ENCODE data around the gene FAM117A.

FAM117A gene

GRCh38 chr17:49717371-49717861 is 46.5 kb downstream of the FAM117A start:
- H3K27ac Mint-ChIP-seq, result peak overlapping the region; percentile 99
- no peaks in the 10 kb centered on the region for H3K27me3 Mint-ChIP-seq

GRCh38 chr17:49716668-49717364 is 47.1 kb downstream of the FAM117A start:
- Mint-ChIP-seq H3K4me3 (peak overlapping the region; percentile 81), H3K27me3 (no peaks in the 10 kb centered on the region), H3K27ac (peak overlapping the region; percentile 99), H3K36me3 (ENCODE audit: low read depth) (peaks cover 52% of the 10 kb centered on the region), H3K4me1 (ENCODE audit: low read depth) (peaks cover 47% of the 10 kb centered on the region), H3K9me3 (no peaks in the 10 kb centered on the region)

More at GRCh38 chr17:49717371-49717861, 46.5 kb downstream of the FAM117A start:
- no peaks in the 10 kb centered on the region for H3K9me3 Mint-ChIP-seq
- H3K4me3 Mint-ChIP-seq, result peak overlapping the region; percentile 68
- peaks cover 47% of the 10 kb centered on the region for H3K4me1 Mint-ChIP-seq (ENCODE audit: low read depth)
- peaks cover 54% of the 10 kb centered on the region for H3K36me3 Mint-ChIP-seq (ENCODE audit: low read depth)

GRCh38 chr17:49715717-49716279 is 48.1 kb downstream of the FAM117A start:
- H3K36me3 Mint-ChIP-seq (ENCODE audit: low read depth), result peaks cover 54% of the 10 kb centered on the region
- H3K4me1 Mint-ChIP-seq (ENCODE audit: low read depth), result peaks cover 47% of the 10 kb centered on the region
- H3K9me3 Mint-ChIP-seq, result no peaks in the 10 kb centered on the region
- H3K27ac Mint-ChIP-seq, result peak overlapping the region; percentile 99
- no peaks in the 10 kb centered on the region for H3K27me3 Mint-ChIP-seq
- peak overlapping the region; percentile 81 for H3K4me3 Mint-ChIP-seq

- H3K4me3 Mint-ChIP-seq, result peak overlapping the region; percentile 81
- peaks cover 48% of the 10 kb centered on the region for H3K4me1 Mint-ChIP-seq (ENCODE audit: low read depth)
- peaks cover 57% of the 10 kb centered on the region for H3K36me3 Mint-ChIP-seq (ENCODE audit: low read depth)
- H3K9me3 Mint-ChIP-seq, result no peaks in the 10 kb centered on the region
- no peaks in the 10 kb centered on the region for H3K27me3 Mint-ChIP-seq
- peak overlapping the region; percentile 99 for H3K27ac Mint-ChIP-seq
These were observed 48.7 kb downstream of the FAM117A start for GRCh38 chr17:49715216-49715615.

GRCh38 chr17:49708515-49709183 is 55.3 kb downstream of the FAM117A start:
- Mint-ChIP-seq H3K27ac (peak overlapping the region; percentile 98), H3K27me3 (no peaks in the 10 kb centered on the region), H3K4me3 (peak overlapping the region; percentile 94), H3K36me3 (ENCODE audit: low read depth) (peaks cover 47% of the 10 kb centered on the region), H3K4me1 (ENCODE audit: low read depth) (peaks cover 48% of the 10 kb centered on the region), H3K9me3 (no peaks in the 10 kb centered on the region)

- peaks cover 51% of the 10 kb centered on the region for H3K36me3 Mint-ChIP-seq (ENCODE audit: low read depth)
- H3K4me1 Mint-ChIP-seq (ENCODE audit: low read depth), result peaks cover 47% of the 10 kb centered on the region
- no peaks in the 10 kb centered on the region for H3K27me3 Mint-ChIP-seq
- H3K4me3 Mint-ChIP-seq, result peak within 1 kb of the TSS; percentile 94
- no peaks in the 10 kb centered on the region for H3K9me3 Mint-ChIP-seq
- peak within 1 kb of the TSS; percentile 98 for H3K27ac Mint-ChIP-seq
These were observed 56.1 kb downstream of the FAM117A start, which contains the start of gene SLC35B1 for GRCh38 chr17:49707608-49708514. TSS of gene SLC35B1 (minus strand) at chr17:49707964. CDS start at chr17:49707833, 131 bp downstream.

GRCh38 chr17:49707246-49707607 is 56.7 kb downstream of the FAM117A start:
- Mint-ChIP-seq H3K4me3 (peak overlapping the region; percentile 94), H3K9me3 (no peaks in the 10 kb centered on the region), H3K27me3 (no peaks in the 10 kb centered on the region), H3K27ac (peak overlapping the region; percentile 98), H3K36me3 (ENCODE audit: low read depth) (peaks cover 51% of the 10 kb centered on the region), H3K4me1 (ENCODE audit: low read depth) (peaks cover 47% of the 10 kb centered on the region)

GRCh38 chr17:49705254-49705653 is 58.7 kb downstream of the FAM117A start:
- H3K27ac Mint-ChIP-seq, result peak overlapping the region; percentile 63
- peak overlapping the region; percentile 47 for H3K4me3 Mint-ChIP-seq
- peaks cover 52% of the 10 kb centered on the region for H3K36me3 Mint-ChIP-seq (ENCODE audit: low read depth)
- H3K27me3 Mint-ChIP-seq, result no peaks in the 10 kb centered on the region
- H3K4me1 Mint-ChIP-seq (ENCODE audit: low read depth), result peaks cover 46% of the 10 kb centered on the region
- H3K9me3 Mint-ChIP-seq, result no peaks in the 10 kb centered on the region

- H3K4me3 Mint-ChIP-seq, result no peak overlapping the region
- no peaks in the 10 kb centered on the region for H3K9me3 Mint-ChIP-seq
- peak overlapping the region; percentile 41 for H3K27ac Mint-ChIP-seq
- peaks cover 54% of the 10 kb centered on the region for H3K36me3 Mint-ChIP-seq (ENCODE audit: low read depth)
- no peaks in the 10 kb centered on the region for H3K27me3 Mint-ChIP-seq
- peaks cover 37% of the 10 kb centered on the region for H3K4me1 Mint-ChIP-seq (ENCODE audit: low read depth)
These were observed 60.2 kb downstream of the FAM117A start for GRCh38 chr17:49703557-49704277.

GRCh38 chr17:49700960-49701359 is 63.0 kb downstream of the FAM117A start:
- Mint-ChIP-seq H3K9me3 (no peaks in the 10 kb centered on the region), H3K4me3 (no peak overlapping the region), H3K27ac (no peak overlapping the region), H3K4me1 (ENCODE audit: low read depth) (peaks cover 25% of the 10 kb centered on the region), H3K36me3 (ENCODE audit: low read depth) (peaks cover 48% of the 10 kb centered on the region), H3K27me3 (no peaks in the 10 kb centered on the region)

- Mint-ChIP-seq H3K36me3 (ENCODE audit: low read depth) (peaks cover 40% of the 10 kb centered on the region), H3K4me3 (no peak overlapping the region), H3K9me3 (no peaks in the 10 kb centered on the region), H3K27me3 (no peaks in the 10 kb centered on the region), H3K4me1 (ENCODE audit: low read depth) (peaks cover 25% of the 10 kb centered on the region), H3K27ac (no peak overlapping the region)
These were observed 63.9 kb downstream of the FAM117A start for GRCh38 chr17:49699966-49700575.

- no peak overlapping the region for H3K4me3 Mint-ChIP-seq
- H3K4me1 Mint-ChIP-seq (ENCODE audit: low read depth), result peaks cover 29% of the 10 kb centered on the region
- H3K27ac Mint-ChIP-seq, result no peak overlapping the region
- H3K36me3 Mint-ChIP-seq (ENCODE audit: low read depth), result peaks cover 24% of the 10 kb centered on the region
- no peaks in the 10 kb centered on the region for H3K27me3 Mint-ChIP-seq
- H3K9me3 Mint-ChIP-seq, result no peaks in the 10 kb centered on the region
These were observed 65.9 kb downstream of the FAM117A start for GRCh38 chr17:49698005-49698404.

- H3K27me3 Mint-ChIP-seq, result no peaks in the 10 kb centered on the region
- H3K27ac Mint-ChIP-seq, result peak overlapping the region; percentile 89
- peaks cover 42% of the 10 kb centered on the region for H3K4me1 Mint-ChIP-seq (ENCODE audit: low read depth)
- H3K9me3 Mint-ChIP-seq, result no peaks in the 10 kb centered on the region
- peak overlapping the region; percentile 42 for H3K4me3 Mint-ChIP-seq
- peaks cover 16% of the 10 kb centered on the region for H3K36me3 Mint-ChIP-seq (ENCODE audit: low read depth)
These were observed 67.6 kb downstream of the FAM117A start for GRCh38 chr17:49696233-49696761.
